Sigmoid colon (tissue), 7 donors: ENCODE measurements around the gene ZNF687. TPM values are rescaled to one million over a fixed set of nuclear protein-coding genes. Genes with fewer than 3 reads are reported as not detected.
A peak's percentile ranks its signal among the peaks of the same experiment; 100 is the strongest.

Experiments used
- DNase-seq: peaks from one replicate; pipeline ENCODE4 v3.0.0-alpha.2; 2019
- H3K27ac ChIP-seq, 4 donors: fragments of 200-600 bp; sonication (generic); one replicate each; pipeline ENCODE4 v1.5.1; 2016 to 2019; ENCODE audit warnings: mild to moderate bottlenecking in 1 of 4
- H3K27me3 ChIP-seq, 3 donors: fragments of 200-600 bp; sonication (generic); one replicate each; pipeline ENCODE4 v1.5.1; 2019; ENCODE audit warnings: mild to moderate bottlenecking in 1 of 3
- H3K36me3 ChIP-seq, 4 donors: fragments of 200-600 bp; sonication (generic); one replicate each; pipeline ENCODE4 v1.5.1; 2016 to 2019
- H3K4me1 ChIP-seq, 4 donors: fragments of 200-600 bp; sonication (generic); one replicate each; pipeline ENCODE4 v1.5.1; 2017 to 2019
- H3K4me3 ChIP-seq, 4 donors: fragments of 200-600 bp; sonication (generic); one replicate each; pipeline ENCODE4 v1.5.1; 2017 to 2019; ENCODE audit warnings: mild to moderate bottlenecking in 2 of 4, moderate library complexity in 1 of 4
- H3K9me3 ChIP-seq, 4 donors: fragments of 200-600 bp in 3 of 4; sonication (generic) in 3 of 4; one replicate each; pipeline versions ENCODE4 v1.5.1 to v1.6.1; 2013 to 2019
- CTCF ChIP-seq, 4 experiments: fragments of 450-650 bp in 3 of 4; fragments of 200-600 bp in 1 of 4; IDR thresholded peaks; one replicate each; pipeline ENCODE4 v1.5.1; 2016 to 2019; ENCODE audit warnings: antibody characterized with exemption in 4 of 4, mild to moderate bottlenecking in 3 of 4, moderate library complexity in 2 of 4
- EP300 ChIP-seq, 4 donors: sonication (generic); formaldehyde crosslinking; IDR thresholded peaks; one replicate each; pipeline ENCODE4 v1.6.1; 2017; ENCODE audit warnings: antibody characterized with exemption in 4 of 4
- POLR2A ChIP-seq, 2 donors: fragments of 450-650 bp; IDR thresholded peaks; one replicate each; pipeline ENCODE4 v1.6.1; 2016; ENCODE audit warnings: antibody characterized with exemption in 2 of 2, mild to moderate bottlenecking in 2 of 2, moderate library complexity in 2 of 2
- POLR2AphosphoS5 ChIP-seq, 4 donors: sonication (generic); formaldehyde crosslinking; IDR thresholded peaks; one replicate each; pipeline ENCODE4 v1.6.1; 2017; ENCODE audit warnings: antibody characterized with exemption in 4 of 4
- WGBS, 2 donors: extraction: QIAGEN DNeasy Blood & Tissue Kit; methylation state at CpG; one replicate each; pipeline ENCODE4 v1.1.7; 2013; 5-methylcytosine and 5-hydroxymethylcytosine counted together
- intact Hi-C: fragments of 100-400 bp; cut with DNase I; formaldehyde crosslinking; loops from one replicate; pipeline ENCODE4 v1.15.1; 2023
- polyA plus RNA-seq, 3 donors: library from polyadenylated mRNA; stranded (reverse); fragments of 200-250 nt; gene quantifications; one replicate each; pipeline ENCODE4 v1.2.3, GENCODE V29; 2013
- total RNA-seq, 4 donors: library from RNA; depleted of rRNA; stranded (reverse); fragments of >200 nt; gene quantifications; one replicate each; pipeline ENCODE4 v1.1.0, GENCODE V29; 2016
- donor health status: healthy with polysubstance abuse.
- donor health status: Bipolar disorder and iron deficiency.
- donor health status: healthy.

ZNF687 gene
- total and polyA plus RNA-seq, 7 donors: 6.6 to 24.2 (median 17.6) TPM

DNA sequence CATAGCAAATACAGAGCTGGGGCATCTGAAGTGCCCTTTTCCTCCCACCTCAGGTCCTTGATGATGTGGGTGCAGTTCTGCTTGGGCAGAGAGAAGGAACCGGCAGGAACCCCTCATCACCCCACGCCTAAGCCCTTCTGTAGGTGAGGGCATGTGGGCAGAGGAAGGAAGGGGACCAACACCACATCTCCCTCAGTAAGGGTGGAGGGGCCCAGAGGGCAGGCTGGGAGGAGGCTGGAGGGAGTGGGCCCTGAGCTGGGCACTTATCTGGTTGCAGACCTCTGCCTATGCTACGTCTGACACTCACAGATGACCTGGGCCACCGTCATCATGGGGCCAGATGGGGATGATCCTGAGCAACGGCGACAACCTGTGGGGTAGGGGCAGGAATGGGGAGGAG, 11.0 kb downstream of the ZNF687 start:
- no peak overlapping the region for H3K4me3 ChIP-seq
- no peak for TF ChIP-seq EP300 (IDR thresholded peaks at IDR 0.05)
- TF ChIP-seq POLR2AphosphoS5 (IDR thresholded peaks at IDR 0.05): no peak
- TF ChIP-seq POLR2A (IDR thresholded peaks at IDR 0.05): no peak
- no peak for TF ChIP-seq CTCF (IDR thresholded peaks at IDR 0.05)
- H3K4me1 ChIP-seq: peaks cover 0 to 8% (median 0%) of the 10 kb centered on the region in 4 donors
- WGBS, 2 donors: 81 to 86% methylated on average over 6 of the region's 6 CpGs
- intact Hi-C loops: no loop called here
- peaks cover 69 to 100% (median 87%) of the 10 kb centered on the region in 4 donors for H3K36me3 ChIP-seq
- no peak overlapping the region for H3K27ac ChIP-seq
- H3K9me3 ChIP-seq: no peaks in the 10 kb centered on the region
- H3K27me3 ChIP-seq: no peaks in the 10 kb centered on the region
- DNase-seq: no peak

- Histone ChIP-seq H3K27ac (no peak overlapping the region), H3K36me3 (peaks cover 67 to 100% (median 88%) of the 10 kb centered on the region in 4 donors), H3K4me1 (no peaks in the 10 kb centered on the region), H3K4me3 (no peak overlapping the region), H3K27me3 (no peaks in the 10 kb centered on the region), H3K9me3 (no peaks in the 10 kb centered on the region)
- DNase-seq: no peak
- no peak for TF ChIP-seq POLR2A (IDR thresholded peaks at IDR 0.05)
- no peak for TF ChIP-seq CTCF (IDR thresholded peaks at IDR 0.05)
- no peak for TF ChIP-seq EP300 (IDR thresholded peaks at IDR 0.05)
- no peak for TF ChIP-seq POLR2AphosphoS5 (IDR thresholded peaks at IDR 0.05)
- intact Hi-C loops: no loop called here
- 93 to 97% methylated on average over 2 of the region's 2 CpGs for WGBS, 2 donors
Observed at GRCh38 chr1:151294742-151295462, 12.8 kb downstream of the ZNF687 start.

DNA sequence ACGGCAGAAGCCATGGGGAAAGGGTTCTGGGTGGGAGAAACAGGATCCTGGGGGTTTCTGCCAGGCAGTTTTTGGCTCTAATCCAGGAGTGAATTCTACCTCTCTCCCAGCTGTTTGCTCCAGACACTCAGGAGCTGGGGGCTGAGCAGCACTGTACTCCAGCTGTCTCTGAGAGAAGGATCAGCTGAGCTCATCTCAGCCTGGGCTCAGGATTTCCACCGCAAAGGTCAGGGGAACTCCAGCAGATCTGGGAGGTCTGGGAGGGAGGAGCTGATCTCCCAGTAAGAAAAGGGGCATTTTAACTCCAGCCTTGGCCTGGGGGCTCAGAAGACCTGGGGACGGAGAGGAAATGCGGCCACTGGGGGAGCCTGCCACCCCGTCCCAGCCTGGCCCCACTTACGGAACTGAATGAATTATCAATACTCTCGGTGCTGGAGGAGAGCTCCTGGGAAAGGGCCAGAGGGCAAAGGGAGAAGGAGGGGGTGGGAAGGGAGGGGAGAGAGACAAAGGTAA, 27.8 kb downstream of the ZNF687 start:
- WGBS, 2 donors: 79 to 82% methylated on average over 7 of the region's 7 CpGs
- TF ChIP-seq POLR2AphosphoS5 (IDR thresholded peaks at IDR 0.05) (peak in 2 of 4 donors; percentile 9 to 18), POLR2A (IDR thresholded peaks at IDR 0.05) (no peak)
- DNase-seq: peak; percentile 75
- H3K9me3 ChIP-seq: no peaks in the 10 kb centered on the region
- H3K36me3 ChIP-seq: peaks cover 30 to 84% (median 43%) of the 10 kb centered on the region in 4 donors
- intact Hi-C loops: no loop called here
- peak overlapping the region; percentile 68 to 84 (median 79) for H3K27ac ChIP-seq
- no peak overlapping the region for H3K4me3 ChIP-seq
- peaks cover 0 to 62% (median 50%) of the 10 kb centered on the region in 4 donors for H3K4me1 ChIP-seq
- H3K27me3 ChIP-seq: no peaks in the 10 kb centered on the region

- intact Hi-C loops: no loop called here
- Histone ChIP-seq H3K4me3 (no peak overlapping the region), H3K9me3 (no peaks in the 10 kb centered on the region), H3K36me3 (peaks cover 27 to 84% (median 42%) of the 10 kb centered on the region in 4 donors), H3K27me3 (no peaks in the 10 kb centered on the region), H3K4me1 (peaks cover 0 to 66% (median 57%) of the 10 kb centered on the region in 4 donors), H3K27ac (peak overlapping the region; percentile 68 to 84 (median 79))
- DNase-seq: no peak
- WGBS, 2 donors: 81 to 82% methylated on average over 4 of the region's 4 CpGs
- TF ChIP-seq EP300 (IDR thresholded peaks at IDR 0.05) (no peak), POLR2AphosphoS5 (IDR thresholded peaks at IDR 0.05) (no peak), CTCF (IDR thresholded peaks at IDR 0.05) (no peak), POLR2A (IDR thresholded peaks at IDR 0.05) (no peak)
Observed at GRCh38 chr1:151311011-151311410, 28.9 kb downstream of the ZNF687 start.

GRCh38 chr1:151311589-151312331, 29.7 kb downstream of the ZNF687 start:
- peak overlapping the region; percentile 68 to 84 (median 79) for H3K27ac ChIP-seq
- intact Hi-C loops: no loop called here
- peaks cover 20 to 84% (median 38%) of the 10 kb centered on the region in 4 donors for H3K36me3 ChIP-seq
- no peaks in the 10 kb centered on the region for H3K27me3 ChIP-seq
- peak; percentile 60 to 81 (median 70) for TF ChIP-seq POLR2AphosphoS5 (IDR thresholded peaks at IDR 0.05)
- no peak for TF ChIP-seq POLR2A (IDR thresholded peaks at IDR 0.05)
- no peak for TF ChIP-seq CTCF (IDR thresholded peaks at IDR 0.05)
- no peak for TF ChIP-seq EP300 (IDR thresholded peaks at IDR 0.05)
- DNase-seq: peak; percentile 94
- peaks cover 0 to 66% (median 57%) of the 10 kb centered on the region in 4 donors for H3K4me1 ChIP-seq
- no peaks in the 10 kb centered on the region for H3K9me3 ChIP-seq
- 65 to 69% methylated on average over 7 of the region's 7 CpGs for WGBS, 2 donors
- H3K4me3 ChIP-seq: no peak overlapping the region
